LNCAP (cell line): ENCODE results near the gene AK3.

Source experiments
- TF ChIP-seq, protein P1 (sequence below): fragments of 450-650 bp; IDR thresholded peaks from 2 replicates; pipeline ENCODE4 v1.5.1; 2017; ENCODE audit warnings: mild to moderate bottlenecking

AK3 gene

DNA sequence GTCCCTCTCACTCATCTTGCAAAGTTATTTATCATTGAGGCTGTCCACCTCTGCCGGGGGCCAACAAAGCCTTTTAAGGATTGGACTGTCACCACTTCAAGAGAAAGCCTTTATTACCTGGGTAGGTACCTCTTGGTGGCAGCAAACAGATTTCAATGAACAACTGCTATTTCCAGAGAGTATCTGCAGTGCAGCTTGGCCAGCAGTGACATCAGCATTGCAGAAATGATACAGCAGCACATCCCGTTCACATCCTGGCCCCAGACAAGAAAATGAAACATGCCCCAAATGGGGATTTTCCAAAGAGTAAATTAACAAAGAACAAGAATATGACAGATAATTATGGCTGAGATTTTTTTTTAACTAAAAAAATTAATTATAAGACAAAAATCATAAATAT is 72.4 kb downstream of the AK3 start:
- TF ChIP-seq, protein P1, sequence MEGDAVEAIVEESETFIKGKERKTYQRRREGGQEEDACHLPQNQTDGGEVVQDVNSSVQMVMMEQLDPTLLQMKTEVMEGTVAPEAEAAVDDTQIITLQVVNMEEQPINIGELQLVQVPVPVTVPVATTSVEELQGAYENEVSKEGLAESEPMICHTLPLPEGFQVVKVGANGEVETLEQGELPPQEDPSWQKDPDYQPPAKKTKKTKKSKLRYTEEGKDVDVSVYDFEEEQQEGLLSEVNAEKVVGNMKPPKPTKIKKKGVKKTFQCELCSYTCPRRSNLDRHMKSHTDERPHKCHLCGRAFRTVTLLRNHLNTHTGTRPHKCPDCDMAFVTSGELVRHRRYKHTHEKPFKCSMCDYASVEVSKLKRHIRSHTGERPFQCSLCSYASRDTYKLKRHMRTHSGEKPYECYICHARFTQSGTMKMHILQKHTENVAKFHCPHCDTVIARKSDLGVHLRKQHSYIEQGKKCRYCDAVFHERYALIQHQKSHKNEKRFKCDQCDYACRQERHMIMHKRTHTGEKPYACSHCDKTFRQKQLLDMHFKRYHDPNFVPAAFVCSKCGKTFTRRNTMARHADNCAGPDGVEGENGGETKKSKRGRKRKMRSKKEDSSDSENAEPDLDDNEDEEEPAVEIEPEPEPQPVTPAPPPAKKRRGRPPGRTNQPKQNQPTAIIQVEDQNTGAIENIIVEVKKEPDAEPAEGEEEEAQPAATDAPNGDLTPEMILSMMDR: no peak

DNA sequence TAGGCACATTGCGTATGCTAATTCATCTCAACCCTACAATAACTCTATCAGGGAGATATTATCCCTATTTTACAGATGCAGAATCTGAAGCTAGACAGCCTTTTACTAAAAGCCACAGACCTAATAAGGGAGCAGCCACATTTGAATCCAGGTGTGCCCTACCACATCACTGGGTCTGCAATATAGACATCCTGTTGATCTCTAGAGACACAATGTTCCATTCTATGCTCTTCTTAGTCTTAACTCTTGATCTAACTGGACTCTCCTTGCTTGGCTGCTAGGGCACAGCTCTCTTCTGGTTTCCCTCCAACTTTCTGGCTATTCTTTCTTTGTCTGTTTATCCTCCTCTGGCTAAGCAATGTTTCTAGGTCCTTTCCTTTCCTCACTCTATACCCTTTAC is 73.3 kb downstream of the AK3 start:
- TF ChIP-seq, protein P1: no peak

DNA sequence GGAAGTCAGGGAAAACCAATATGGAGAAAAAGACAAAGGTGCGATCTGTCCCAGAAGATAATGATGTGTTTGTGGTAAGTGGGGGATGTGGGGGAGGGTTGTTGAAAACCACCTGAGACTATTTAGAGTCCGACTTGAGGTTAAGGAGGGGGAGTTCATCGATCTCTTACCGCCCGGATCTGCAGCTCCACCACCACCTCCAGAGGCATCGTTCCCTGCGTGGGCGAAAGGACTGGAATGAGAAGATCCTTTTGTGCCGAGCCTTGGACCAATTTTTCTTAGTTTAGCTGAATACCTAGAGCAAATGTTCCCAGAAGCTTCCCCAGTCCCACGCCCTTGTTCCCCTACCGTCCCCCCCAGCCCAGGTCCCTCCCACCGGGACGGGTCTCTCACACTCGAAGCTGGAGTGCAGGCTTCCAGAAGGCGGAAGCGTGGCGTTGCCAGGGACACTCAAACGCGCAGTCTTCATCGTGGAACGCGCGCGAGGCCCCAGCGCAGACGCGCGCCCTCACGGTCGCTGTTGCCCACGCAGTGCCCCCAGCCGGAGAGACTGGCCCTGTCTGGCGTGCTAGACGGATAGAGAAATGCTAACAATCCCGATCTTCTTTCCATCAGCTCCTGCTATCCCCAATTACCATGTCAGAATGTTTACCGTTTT is 74.8 kb downstream of the AK3 start, which contains the start of gene SPATA6L:
Gene SPATA6L (minus strand): TSS at position 439 of the 658 bp plus-strand sequence. CDS start 230 bp downstream, at position 209.
- TF ChIP-seq, protein P1: no peak

GRCh38 chr9:4665357-4665756 is 75.6 kb downstream of the AK3 start:
- TF ChIP-seq, protein P1: no peak

GRCh38 chr9:4663956-4664355 is 77.0 kb downstream of the AK3 start:
- TF ChIP-seq, protein P1: no peak

- TF ChIP-seq, protein P1: no peak
Measured at GRCh38 chr9:4662989-4663792, 77.8 kb downstream of the AK3 start.

- TF ChIP-seq, protein P1: peak; percentile 55
Measured at GRCh38 chr9:4662108-4662988, 78.7 kb downstream of the AK3 start, which contains the start of gene PLPP6. Gene PLPP6 (plus strand): TSS chr9:4662294. CDS start chr9:4662376, 82 bp downstream.
